ENCODE data around the gene ARSB. TPM values are rescaled to one million over a fixed set of nuclear protein-coding genes. Genes with fewer than 3 reads are reported as not detected.
A peak's percentile ranks its signal among the peaks of the same experiment; 100 is the strongest.

ARSB gene
- total and polyA plus RNA-seq, 10 of the 15 experiments (the other 5 are each of a cell fraction or from before 2014, with no cell fraction given), result 1.2 to 8.2 (median 6.1) TPM

- TF ChIP-seq ZNF687 (IDR thresholded peaks at IDR 0.05) (peak; percentile 85), ESRRA (IDR thresholded peaks at IDR 0.05; ENCODE audit: low read length) (peak; percentile 98), ZNF622 (IDR thresholded peaks at IDR 0.05) (no peak), MAX (IDR thresholded peaks at IDR 0.05; ENCODE audit: low read depth, low read length) (peak; percentile 38; the same call in 1 of the 2 replicates), ZBTB33 (IDR thresholded peaks at IDR 0.05) (no peak), MYC (IDR thresholded peaks at IDR 0.05; ENCODE audit: insufficient read depth, insufficient read length, insufficient replicate concordance, low read length, severe bottlenecking) (no peak), CHD4 (IDR thresholded peaks at IDR 0.05) (no peak), CBX3 (IDR thresholded peaks at IDR 0.05; ENCODE audit: borderline replicate concordance, low read depth) (no peak), ZBTB11 (CRISPR knock-in tag; IDR thresholded peaks at IDR 0.05) (no peak; the same call in 1 of the 2 replicates), USF2 (IDR thresholded peaks at IDR 0.05; ENCODE audit: borderline replicate concordance, low read depth, low read length) (peak; percentile 82), CTCF (IDR thresholded peaks at IDR 0.05 in 2 of 3, conservative IDR thresholded peaks at IDR 0.05 in 1 of 3; ENCODE audit: control insufficient read depth in 2 of 3, extremely low read depth in 1 of 3, insufficient read depth in 1 of 3, low read depth in 3 of 3, low read length in 3 of 3) (no peak), NR2C2 (IDR thresholded peaks at IDR 0.05; ENCODE audit: borderline replicate concordance, control insufficient read depth, insufficient read length, low read depth) (no peak), EP300 (IDR thresholded peaks at IDR 0.05; ENCODE audit: borderline replicate concordance in 1 of 2, control insufficient read depth in 1 of 2, low read depth in 2 of 2, low read length in 2 of 2) (peak; percentile 66 to 85), SUZ12 (IDR thresholded peaks at IDR 0.05; ENCODE audit: unreplicated experiment) (no peak), BRCA1 (IDR thresholded peaks at IDR 0.05; ENCODE audit: low read depth, low read length) (no peak)
Observed at GRCh38 chr5:78758169-78758839, 226.8 kb downstream of the ARSB start (continued).

Data from GM12878 (cell line).